ENCODE data around the gene GAA. TPM values are rescaled to one million over a fixed set of nuclear protein-coding genes. Genes with fewer than 3 reads are reported as not detected.

Gene GAA
- total RNA-seq, 2 experiments from 2014 or later = 22.2 to 22.4 TPM

DNA sequence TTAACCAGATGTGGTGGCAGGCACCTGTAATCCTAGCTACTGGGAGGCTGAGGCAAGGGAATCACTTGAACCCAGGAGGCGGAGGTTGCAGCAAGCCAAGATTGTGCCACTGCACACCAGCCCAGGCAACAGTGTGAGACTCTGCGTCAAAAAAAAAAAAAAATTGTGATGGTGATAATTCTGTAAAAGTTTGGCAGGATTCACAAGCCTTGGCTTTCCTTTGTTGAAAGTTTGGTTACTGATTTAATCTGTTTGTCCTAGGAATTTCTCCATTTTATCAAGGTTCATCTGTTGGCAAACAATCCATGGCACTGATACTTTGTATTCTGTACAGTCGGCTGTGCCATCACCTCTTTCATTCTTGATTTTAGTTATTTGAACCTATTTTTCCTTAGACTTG is 29.6 kb downstream of the GAA start:
- POLR2A ChIA-PET = no interaction called here
- ATAC-seq (ENCODE audit: poor library complexity) = no peak
- H3K4me1 ChIP-seq (ENCODE audit: insufficient read depth, low read length) = no peaks in the 10 kb centered on the region
- H3K9me3 ChIP-seq (ENCODE audit: control insufficient read depth in 1 of 2, insufficient read depth in 1 of 2, low read length in 2 of 2) = no peaks in the 10 kb centered on the region
- TF ChIP-seq, protein P1, sequence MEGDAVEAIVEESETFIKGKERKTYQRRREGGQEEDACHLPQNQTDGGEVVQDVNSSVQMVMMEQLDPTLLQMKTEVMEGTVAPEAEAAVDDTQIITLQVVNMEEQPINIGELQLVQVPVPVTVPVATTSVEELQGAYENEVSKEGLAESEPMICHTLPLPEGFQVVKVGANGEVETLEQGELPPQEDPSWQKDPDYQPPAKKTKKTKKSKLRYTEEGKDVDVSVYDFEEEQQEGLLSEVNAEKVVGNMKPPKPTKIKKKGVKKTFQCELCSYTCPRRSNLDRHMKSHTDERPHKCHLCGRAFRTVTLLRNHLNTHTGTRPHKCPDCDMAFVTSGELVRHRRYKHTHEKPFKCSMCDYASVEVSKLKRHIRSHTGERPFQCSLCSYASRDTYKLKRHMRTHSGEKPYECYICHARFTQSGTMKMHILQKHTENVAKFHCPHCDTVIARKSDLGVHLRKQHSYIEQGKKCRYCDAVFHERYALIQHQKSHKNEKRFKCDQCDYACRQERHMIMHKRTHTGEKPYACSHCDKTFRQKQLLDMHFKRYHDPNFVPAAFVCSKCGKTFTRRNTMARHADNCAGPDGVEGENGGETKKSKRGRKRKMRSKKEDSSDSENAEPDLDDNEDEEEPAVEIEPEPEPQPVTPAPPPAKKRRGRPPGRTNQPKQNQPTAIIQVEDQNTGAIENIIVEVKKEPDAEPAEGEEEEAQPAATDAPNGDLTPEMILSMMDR (IDR thresholded peaks at IDR 0.05) = no peak
- H3K36me3 ChIP-seq (ENCODE audit: insufficient read depth, low read length) = peaks cover 32% of the 10 kb centered on the region
- Mint-ChIP-seq H3K27ac (no peak overlapping the region), H3K27me3 (peaks cover 26% of the 10 kb centered on the region), H3K9me3 (no peaks in the 10 kb centered on the region), H3K36me3 (ENCODE audit: low read depth) (peaks cover 35% of the 10 kb centered on the region), H3K4me3 (no peak overlapping the region), H3K4me1 (ENCODE audit: low read depth) (no peaks in the 10 kb centered on the region)
- no peak for DNase-seq
- no peak overlapping the region for H3K4me3 ChIP-seq (ENCODE audit: low read length)
- intact Hi-C loops (cut with DNase I, micrococcal nuclease) = no loop called here
- peaks cover 2 to 6% of the 10 kb centered on the region in 2 experiments for H3K27me3 ChIP-seq (ENCODE audit: control insufficient read depth in 1 of 2, insufficient read depth in 2 of 2, low read length in 2 of 2)
- H3K27ac ChIP-seq (ENCODE audit: low read depth in 1 of 2, low read length in 2 of 2) = no peak overlapping the region
- CTCF ChIA-PET = no interaction called here

DNA sequence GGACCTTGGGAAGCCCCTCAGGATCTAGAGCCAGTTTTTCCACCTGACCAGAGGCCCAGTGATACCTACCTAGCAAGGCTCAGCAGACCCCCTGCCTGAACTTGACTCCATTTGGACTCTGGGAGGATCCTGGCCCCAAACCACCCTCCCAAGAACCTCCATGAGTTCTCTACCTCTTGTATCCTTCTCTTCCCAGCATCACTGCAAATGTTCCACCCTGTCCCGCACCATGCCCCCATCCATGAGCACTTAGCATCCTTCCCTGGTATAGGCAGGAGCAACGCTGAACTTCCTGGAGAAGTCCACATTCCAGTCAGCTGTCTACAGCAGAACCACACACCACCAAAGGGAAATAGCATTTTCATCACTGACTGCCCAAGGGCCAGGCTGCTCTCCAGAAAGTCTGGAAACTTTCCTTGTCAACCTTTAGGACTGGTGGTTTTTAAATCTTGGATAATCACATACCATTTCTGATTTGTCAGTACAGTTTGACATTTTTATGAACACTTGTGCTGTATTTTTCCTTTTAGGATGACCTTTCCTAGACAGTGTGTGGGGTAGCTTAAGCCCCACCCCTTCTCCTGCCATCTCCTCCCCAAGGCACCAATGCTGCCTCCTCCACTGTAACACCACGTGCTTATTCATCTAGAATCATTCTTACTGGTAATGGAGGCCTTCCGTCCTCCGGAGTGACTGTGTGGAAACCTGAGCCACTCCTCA is 31.7 kb downstream of the GAA start:
- Mint-ChIP-seq H3K9me3 (no peaks in the 10 kb centered on the region), H3K27me3 (peaks cover 13% of the 10 kb centered on the region), H3K36me3 (ENCODE audit: low read depth) (peaks cover 56% of the 10 kb centered on the region), H3K4me3 (no peak overlapping the region), H3K4me1 (ENCODE audit: low read depth) (no peaks in the 10 kb centered on the region), H3K27ac (no peak overlapping the region)
- H3K36me3 ChIP-seq (ENCODE audit: insufficient read depth, low read length) = peaks cover 53% of the 10 kb centered on the region
- TF ChIP-seq, protein P1 (IDR thresholded peaks at IDR 0.05) = no peak
- ChIA-PET POLR2A (no interaction called here), CTCF (no interaction called here)
- no peaks in the 10 kb centered on the region for H3K4me1 ChIP-seq (ENCODE audit: insufficient read depth, low read length)
- H3K27me3 ChIP-seq (ENCODE audit: control insufficient read depth in 1 of 2, insufficient read depth in 2 of 2, low read length in 2 of 2) = peaks cover 0 to 4% of the 10 kb centered on the region in 2 experiments
- H3K4me3 ChIP-seq (ENCODE audit: low read length) = no peak overlapping the region
- no peak overlapping the region for H3K27ac ChIP-seq (ENCODE audit: low read depth in 1 of 2, low read length in 2 of 2)
- DNase-seq (no peak), ATAC-seq (ENCODE audit: poor library complexity) (no peak)
- no peaks in the 10 kb centered on the region for H3K9me3 ChIP-seq (ENCODE audit: control insufficient read depth in 1 of 2, insufficient read depth in 1 of 2, low read length in 2 of 2)
- intact Hi-C loops (cut with DNase I, micrococcal nuclease) = no loop called here

DNA sequence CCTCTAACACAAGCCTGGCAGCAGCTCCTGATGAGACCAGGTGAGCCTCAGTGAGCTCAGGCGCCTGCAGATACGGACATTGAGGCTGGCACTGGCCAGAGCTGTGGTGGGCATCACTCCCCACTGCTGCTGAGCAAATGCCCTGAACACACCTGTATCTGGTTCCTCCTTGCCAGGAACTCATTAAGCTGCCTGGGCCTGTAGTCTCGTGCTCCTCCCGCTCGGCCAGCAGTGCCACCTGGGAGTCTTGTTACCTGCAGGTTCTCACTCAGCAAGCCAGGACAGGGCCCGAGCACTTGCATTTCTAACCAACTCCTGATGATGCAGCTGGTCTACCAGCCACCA is 32.2 kb downstream of the GAA start:
- Mint-ChIP-seq H3K27me3 (peaks cover 7% of the 10 kb centered on the region), H3K27ac (no peak overlapping the region), H3K36me3 (ENCODE audit: low read depth) (peaks cover 61% of the 10 kb centered on the region), H3K4me3 (no peak overlapping the region), H3K9me3 (no peaks in the 10 kb centered on the region), H3K4me1 (ENCODE audit: low read depth) (no peaks in the 10 kb centered on the region)
- no peak for ATAC-seq (ENCODE audit: poor library complexity)
- peaks cover 58% of the 10 kb centered on the region for H3K36me3 ChIP-seq (ENCODE audit: insufficient read depth, low read length)
- POLR2A ChIA-PET = no interaction called here
- no peaks in the 10 kb centered on the region for H3K4me1 ChIP-seq (ENCODE audit: insufficient read depth, low read length)
- H3K4me3 ChIP-seq (ENCODE audit: low read length) = no peak overlapping the region
- no peaks in the 10 kb centered on the region for H3K9me3 ChIP-seq (ENCODE audit: control insufficient read depth in 1 of 2, insufficient read depth in 1 of 2, low read length in 2 of 2)
- TF ChIP-seq, protein P1 (IDR thresholded peaks at IDR 0.05) = no peak
- no peak for DNase-seq
- H3K27me3 ChIP-seq (ENCODE audit: control insufficient read depth in 1 of 2, insufficient read depth in 2 of 2, low read length in 2 of 2) = no peaks in the 10 kb centered on the region
- CTCF ChIA-PET = no interaction called here
- H3K27ac ChIP-seq (ENCODE audit: low read depth in 1 of 2, low read length in 2 of 2) = no peak overlapping the region
- intact Hi-C loops (cut with DNase I, micrococcal nuclease) = no loop called here

All from CD4-positive, alpha-beta T cell (primary cell).